GM21423 (cell line): Measurements from ENCODE around the gene IRF8.
"Not testable (repeated sequence)": the region's sequence is repeated elsewhere in the genome, so short reads cannot be mapped to it uniquely, and the experiment has no call there.

Source experiments
- ATAC-seq: cut with Tn5 transposase; IDR thresholded peaks from one replicate; pipeline ENCODE4 v1.9.1; 2021; ENCODE audit warnings: mild to moderate bottlenecking, moderate library complexity; ENCODE audit not compliant: unreplicated experiment

Gene IRF8

GRCh38 chr16:85867189-85867588 is 31.8 kb upstream of the IRF8 start:
- no peak for ATAC-seq

DNA sequence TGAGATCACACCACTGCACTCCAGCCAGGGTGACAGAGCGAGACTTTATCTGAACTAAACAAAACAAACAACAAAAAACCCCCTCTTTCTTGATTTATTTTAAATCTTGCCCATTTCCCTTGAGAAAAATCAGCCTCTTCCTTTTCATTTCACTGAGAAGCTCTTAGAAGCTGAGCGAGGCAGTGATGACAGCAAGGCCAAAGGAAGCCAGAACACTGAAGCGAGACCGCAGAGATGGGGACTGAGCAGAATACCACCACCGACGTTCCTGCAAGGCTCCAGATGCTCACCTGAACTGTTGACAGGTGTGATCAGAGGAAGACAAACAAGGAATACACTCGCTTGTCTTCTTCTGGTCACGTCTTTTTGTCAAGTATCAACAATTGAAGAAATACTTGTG is 30.5 kb upstream of the IRF8 start:
- no peak for ATAC-seq

DNA sequence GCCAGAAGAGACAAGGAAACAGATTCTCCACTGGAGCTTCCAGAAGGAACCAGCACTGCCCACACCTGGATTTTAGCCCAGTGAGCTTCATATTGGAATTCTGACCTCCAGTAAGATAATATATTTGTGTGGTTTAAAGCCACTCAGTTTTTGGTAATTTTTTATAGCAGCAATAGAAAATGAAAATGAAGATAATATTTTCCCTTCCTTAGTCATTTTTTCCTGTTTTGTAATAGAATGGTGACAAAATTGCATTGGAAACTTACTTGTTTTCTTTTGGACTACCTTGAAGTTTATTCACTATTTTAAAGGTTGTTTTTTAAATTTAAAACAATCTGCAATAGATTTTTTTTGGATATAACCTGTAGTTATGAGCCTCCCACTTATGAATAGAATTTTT is 29.8 kb upstream of the IRF8 start:
- no peak for ATAC-seq

DNA sequence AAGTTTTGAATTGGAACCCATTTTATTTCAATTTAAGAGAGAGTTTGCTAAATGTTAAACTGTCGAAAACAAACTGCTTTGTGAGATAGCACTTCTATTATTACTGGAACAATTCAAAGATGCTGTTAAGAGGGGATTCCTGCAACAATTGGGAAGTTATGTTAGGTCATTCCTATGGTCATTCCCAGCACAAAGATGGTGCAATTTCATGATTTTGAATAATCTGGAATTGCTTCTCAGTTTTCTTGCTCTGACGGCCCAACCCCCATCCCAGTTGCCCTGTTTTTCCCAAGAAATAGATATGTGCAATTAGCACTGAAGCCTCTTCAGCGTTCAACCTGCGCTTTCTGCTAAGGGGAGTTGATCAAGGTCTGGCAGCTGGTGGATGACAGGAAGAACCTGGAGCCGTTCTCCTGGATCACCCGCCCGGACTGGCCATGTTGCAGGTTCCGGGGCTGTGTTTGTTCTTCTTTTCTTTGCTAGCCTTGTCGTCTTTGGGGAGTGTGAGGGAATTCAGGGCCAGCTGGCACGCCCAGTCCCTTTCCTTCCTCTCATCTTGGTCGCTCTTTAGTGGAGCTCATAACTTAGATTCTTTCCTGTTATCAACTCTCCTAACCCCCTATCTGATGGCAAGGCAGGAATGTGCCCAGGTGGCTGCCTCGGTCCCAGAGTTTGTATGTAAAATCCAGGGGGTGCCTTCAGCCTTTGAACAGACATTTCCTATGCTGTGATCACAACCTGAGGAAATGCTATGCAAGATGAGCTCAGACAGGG is 29.0 kb upstream of the IRF8 start:
- ATAC-seq: peak; percentile 13

GRCh38 chr16:85871756-85872155 is 27.2 kb upstream of the IRF8 start:
- no peak for ATAC-seq

- no peak for ATAC-seq
These were observed 26.2 kb upstream of the IRF8 start for GRCh38 chr16:85872734-85873133.

DNA sequence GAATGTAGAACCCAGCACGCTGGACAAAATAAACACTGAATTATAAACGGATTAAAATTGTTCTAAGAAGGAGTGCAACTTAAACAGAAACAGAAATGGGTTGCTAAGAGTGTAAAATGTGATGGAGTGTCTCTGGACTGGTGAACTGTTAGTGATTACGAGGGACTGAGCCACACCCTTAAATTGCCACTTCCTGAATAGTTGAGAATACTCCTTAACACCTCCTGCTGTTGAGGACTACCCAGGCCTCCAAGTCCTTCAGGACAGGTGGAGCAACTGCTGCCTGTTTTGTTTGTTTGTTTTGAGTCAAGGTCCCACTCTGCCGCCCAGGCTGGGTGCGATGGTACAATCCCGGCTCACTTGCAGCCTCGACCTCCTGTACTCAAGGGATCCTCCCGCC is 25.8 kb upstream of the IRF8 start:
- no peak for ATAC-seq

DNA sequence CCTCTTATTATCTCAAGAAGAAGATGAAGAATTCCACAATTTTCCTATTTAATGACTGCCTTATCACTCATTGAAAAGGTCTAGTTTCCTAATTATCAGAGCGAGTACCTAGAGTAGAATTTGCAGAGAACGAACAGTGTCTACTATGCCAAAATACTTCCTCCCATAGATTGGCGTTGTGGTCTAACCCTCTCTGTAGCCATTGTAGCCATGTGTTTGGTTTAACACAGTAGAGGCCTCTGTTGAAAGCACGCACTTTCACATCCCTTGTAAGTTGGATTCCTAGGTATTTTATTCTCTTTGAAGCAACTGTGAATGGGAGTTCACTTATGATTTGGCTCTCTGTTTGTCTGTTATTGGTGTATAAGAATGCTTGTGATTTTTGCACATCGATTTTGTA is 24.9 kb upstream of the IRF8 start:
- not testable (repeated sequence) for ATAC-seq

- no peak for ATAC-seq
These were observed 20.6 kb upstream of the IRF8 start for GRCh38 chr16:85878407-85878806.

GRCh38 chr16:85878875-85879274 is 20.1 kb upstream of the IRF8 start:
- ATAC-seq: no peak

GRCh38 chr16:85879549-85879948 is 19.4 kb upstream of the IRF8 start:
- no peak for ATAC-seq

GRCh38 chr16:85879975-85880831 is 18.8 kb upstream of the IRF8 start:
- ATAC-seq: peak; percentile 75

GRCh38 chr16:85880861-85881260 is 18.1 kb upstream of the IRF8 start:
- ATAC-seq: no peak

GRCh38 chr16:85881436-85881835 is 17.5 kb upstream of the IRF8 start:
- no peak for ATAC-seq

DNA sequence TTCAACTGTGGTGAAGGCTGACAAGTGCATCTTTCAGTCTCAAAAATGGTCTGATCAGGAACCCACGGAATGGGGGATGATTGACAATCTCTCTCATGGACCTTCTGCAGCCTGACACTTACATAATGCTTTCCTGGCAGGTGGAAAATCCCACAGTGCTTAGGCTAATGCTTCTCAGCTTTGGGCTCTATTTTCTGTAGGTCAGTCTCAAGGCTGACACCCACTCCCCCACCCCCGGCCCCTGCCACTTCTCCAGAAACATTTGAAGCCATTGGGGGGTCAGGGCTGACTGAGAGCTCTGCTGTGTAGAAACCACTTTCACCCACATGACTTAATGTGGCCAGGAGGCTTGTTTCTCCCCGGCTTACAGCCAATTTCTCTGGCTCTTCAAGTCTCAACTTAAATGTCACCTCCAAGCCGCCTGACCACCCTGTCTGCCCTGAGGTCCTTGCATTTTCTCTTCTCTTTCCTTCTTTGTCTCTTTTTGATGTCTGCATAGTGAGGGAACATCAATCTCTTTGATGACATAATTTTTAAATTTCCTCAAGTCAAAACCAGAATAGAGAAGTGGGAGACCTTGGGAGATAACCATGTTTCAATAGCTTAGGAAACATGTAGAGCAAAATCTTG is 16.7 kb upstream of the IRF8 start:
- no peak for ATAC-seq

- no peak for ATAC-seq
These were observed 15.1 kb upstream of the IRF8 start for GRCh38 chr16:85883813-85884212.

- ATAC-seq: no peak
These were observed 14.0 kb upstream of the IRF8 start for GRCh38 chr16:85884808-85885463.

DNA sequence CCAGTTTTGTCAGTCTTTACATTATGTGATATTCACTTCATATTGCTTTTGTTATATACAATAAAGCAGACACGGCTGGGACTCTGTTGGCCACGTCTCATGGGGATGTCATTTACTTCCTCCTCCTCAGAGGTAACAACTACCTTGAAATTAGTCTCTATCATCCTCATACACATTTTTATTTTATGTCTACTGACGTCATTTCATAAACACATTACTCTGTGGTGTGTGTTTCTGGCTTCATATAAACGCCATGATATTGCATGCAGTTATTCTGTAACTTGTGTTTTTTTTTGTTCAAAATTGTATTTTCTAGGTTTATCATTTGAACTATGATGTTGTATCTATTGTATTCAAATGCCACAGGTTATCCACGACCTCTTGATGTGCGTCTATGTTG is 13.4 kb upstream of the IRF8 start:
- no peak for ATAC-seq

DNA sequence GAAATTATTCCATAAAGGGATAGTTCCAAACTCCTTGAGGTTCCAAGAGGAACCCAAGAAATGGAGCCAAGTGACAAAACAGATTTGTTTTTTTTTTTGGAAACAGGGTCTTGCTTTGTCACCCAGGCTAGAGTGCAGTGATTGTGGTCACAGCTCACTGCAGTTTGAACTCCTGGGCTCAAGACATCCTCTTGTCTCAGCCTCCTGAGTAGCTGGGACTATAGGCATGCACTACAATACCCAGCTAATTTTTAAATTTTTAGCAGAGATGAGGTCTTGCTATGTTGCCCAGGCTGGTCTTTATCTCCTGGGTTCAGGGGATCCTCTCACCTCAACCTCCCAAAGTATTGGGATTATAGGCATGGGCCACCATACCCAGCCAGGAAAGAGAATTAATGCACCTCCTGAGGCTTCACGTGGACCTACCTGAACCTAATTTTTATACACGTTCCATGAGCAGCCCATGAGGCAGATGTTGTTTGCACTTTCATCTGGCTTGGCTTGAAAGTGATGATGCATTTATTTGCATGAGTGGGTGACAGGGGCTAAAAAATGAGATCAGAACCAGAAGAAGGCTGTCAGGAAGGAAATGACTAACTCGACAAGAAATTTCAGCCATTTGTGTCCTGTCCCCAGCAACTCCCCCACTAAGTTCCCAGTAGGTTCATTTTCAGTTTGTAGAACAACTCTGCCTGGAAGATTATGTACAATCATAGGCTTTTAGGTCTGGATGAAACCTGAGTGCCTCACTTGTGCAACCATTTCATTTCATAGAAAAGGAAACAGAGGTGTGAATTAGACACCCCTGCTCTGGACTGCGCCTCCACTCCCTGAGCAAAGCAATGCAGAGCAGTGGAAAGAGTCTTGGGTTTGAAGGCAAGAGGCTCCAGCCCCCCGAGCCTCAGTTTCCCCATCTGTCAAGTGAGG is 10.3 kb upstream of the IRF8 start:
- peak; percentile 81 for ATAC-seq
